Stimulated activated CD4-positive, alpha-beta T cell treated with anti-CD3 and anti-CD28 coated beads, TNF-alpha, amount 100 ng/mL, for 1 hour (primary cell): ENCODE measurements around the gene MED26.

Experiments used
- DNase-seq, 3 donors: peaks; one replicate each; pipeline ENCODE4 v3.0.0-alpha.2; 2020; ENCODE audit warnings: low read depth in 3 of 3, low spot score in 1 of 3

MED26 gene

GRCh38 chr19:16542045-16542909 is 85.7 kb downstream of the MED26 start, which contains the start of gene CHERP:
CHERP (minus strand) TSS chr19:16542437; CDS start chr19:16542378, 59 bp downstream.
- DNase-seq: peak; percentile 84 to 89 (median 86)

- DNase-seq: no peak
These were observed 86.4 kb downstream of the MED26 start for GRCh38 chr19:16541526-16542044.

GRCh38 chr19:16540948-16541347 is 87.1 kb downstream of the MED26 start:
- DNase-seq: no peak

DNA sequence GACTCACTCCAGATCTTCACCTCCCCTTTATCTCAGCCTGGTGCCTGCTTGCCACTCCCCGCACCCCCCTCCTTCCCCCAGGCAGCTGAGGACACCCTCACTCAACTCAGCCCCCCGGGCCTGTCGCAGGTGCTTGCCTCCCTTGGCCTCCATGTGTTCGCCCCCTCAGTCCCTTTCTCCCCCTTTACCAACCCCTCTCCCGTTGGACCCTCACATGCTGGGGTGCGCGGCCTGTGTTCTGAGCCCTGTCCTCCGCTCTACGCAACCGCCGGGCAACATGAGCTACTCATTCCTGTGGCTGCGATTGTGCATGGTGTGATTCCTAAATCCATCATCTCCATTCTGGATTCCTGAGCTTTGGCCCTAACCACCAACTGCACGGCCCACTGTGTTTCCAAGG is 90.9 kb downstream of the MED26 start:
- no peak for DNase-seq

- DNase-seq: no peak
These were observed 91.9 kb downstream of the MED26 start for GRCh38 chr19:16536130-16536529.

DNA sequence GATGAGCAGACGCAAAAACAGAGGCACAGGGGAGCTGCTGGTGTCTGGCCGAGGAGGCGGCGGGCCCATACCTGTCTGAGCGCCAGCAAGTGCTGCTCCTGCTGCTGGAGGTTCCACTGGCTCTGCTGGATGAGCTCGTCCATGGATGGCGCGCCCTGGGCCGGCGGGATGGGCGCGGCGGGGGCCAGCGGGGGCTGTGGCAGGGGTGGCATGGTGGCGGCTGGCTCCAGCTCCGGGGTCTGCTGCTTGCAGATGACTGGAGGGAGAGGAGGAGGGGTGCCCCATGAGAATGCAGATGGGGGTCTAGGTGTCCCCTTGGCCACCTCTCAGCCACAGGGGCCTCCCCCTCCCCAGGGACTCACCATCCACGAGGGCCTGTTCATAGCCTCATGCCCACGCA is 92.6 kb downstream of the MED26 start:
- DNase-seq: no peak

DNA sequence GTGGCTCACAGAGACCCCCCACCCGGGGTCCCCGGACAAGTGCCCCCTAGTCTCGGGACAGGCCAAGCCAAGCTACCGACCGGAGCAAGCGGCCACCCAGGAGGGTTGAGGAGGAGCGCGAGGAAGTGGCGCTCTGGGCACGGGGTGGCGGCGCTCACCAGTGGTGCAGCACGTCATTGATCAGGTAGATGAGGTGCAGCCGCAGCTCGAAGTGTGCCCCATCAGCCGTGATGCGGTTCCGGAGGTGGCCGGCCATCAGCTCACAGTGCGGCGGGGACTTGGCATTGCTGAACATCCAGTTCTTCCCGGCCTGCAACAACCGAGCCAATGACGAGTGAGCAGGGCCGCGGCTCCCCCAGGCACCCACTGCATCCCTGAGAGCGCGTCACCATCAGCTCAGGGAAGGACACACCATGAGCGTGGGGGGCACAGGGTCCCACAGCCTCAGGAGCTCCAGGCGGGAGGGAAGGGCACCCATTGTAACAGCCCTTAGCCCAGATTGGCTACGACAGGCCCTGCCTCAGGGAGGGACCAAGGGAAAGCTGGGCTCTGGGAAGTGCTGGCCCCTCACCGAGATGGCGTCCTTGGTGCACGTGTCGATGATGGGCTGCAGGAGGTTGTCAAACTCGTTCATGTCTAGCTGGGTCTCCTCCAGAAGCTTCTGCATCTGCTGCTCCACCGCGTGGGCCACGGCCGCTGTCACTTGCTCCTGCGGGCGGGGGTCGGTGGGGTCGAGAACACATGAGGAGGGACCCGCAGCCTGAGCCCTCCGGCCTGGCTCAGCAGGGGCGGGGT is 95.4 kb downstream of the MED26 start:
- DNase-seq: no peak

DNA sequence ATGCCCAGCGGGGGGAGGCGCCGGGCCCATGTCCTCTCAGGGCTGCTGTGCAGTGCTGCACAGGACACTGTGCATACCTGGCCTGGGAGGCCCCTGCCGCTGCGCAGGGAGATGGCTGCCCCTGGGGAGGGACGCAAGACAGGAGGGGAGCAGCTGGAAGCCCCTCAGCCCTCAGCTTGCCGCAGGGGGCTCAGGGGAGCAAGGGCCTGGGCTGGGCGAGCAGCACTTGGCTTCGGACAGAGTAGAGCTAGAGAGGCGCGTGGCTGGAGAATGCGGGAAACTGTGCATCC is 96.7 kb downstream of the MED26 start:
- DNase-seq: no peak

DNA sequence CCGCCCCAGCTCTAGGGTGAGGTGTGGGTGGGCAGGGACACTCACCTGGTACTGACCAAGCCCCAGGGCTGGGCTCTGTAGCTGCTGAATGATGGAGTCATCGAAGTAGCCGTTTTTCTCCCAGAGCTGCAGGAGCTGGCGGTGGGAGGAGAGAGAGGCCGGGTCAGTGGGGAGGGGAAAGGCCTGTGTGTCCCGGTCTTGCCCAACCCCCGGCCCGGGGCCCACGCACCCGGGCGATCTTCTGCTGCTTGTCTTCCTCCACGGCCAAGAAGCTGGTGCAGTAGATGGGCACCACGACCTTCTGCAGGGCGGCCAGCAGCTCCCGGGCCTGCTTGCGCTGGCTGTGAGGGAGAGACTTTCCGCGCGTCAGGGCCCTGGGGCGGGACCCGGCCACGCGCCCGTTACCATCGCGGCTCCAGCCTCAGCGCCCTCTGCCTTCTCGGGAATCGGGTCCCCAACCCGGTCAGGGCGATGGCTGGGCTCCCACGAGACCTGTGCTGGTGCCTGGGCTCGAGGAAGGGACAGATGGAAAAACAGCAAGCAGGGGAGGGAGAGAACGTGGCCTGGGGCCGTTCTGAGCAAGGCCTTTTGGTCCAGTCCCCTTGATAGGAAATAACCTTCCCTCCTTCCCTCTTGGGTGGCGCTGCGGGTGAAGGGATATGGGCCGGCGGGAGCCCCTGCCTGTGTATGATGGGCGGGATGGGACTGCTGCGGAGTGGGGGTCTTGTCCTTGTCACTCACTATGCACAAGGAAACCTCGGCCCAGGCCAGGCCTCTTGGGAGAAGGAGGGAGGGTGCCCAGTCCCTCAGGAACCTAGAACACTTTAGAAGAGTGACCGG is 97.2 kb downstream of the MED26 start:
- DNase-seq: no peak

DNA sequence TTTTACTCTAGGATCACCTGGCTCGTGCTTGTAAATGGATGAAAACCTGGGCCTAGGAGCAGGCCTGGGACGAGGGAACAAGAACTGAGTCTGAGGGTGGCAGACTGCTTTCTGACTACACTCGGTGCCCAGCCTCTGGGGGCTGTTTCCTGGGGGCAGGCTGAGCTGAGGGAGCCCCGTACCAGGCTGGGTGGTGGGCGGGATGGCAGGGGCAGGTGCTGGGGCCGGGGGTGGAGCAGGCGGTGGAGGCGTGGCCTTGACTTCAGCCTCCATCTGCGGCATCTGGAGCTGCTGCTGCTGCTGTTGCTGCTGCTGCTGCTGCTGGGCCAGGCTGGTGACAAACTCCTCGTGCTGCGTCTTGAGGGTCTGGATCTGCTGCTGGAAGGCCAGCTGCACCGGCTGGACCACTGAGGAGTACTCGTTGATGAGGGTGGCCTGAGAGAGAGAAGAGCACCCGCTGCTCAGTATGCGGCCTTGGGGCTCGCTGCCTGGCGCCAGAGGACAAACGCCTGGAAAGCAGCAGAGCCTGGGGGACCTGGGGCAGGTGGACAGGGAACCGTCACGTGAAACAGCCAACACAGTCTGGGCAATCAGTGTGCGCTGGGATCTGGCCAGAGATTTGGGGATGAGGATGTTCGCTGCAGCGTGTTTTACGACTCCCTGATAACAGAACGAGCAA is 98.4 kb downstream of the MED26 start:
- DNase-seq: no peak

GRCh38 chr19:16527971-16528521 is 100.0 kb downstream of the MED26 start:
- DNase-seq: peak in 1 of 3 donors; percentile 24

- no peak for DNase-seq
These were observed 100.6 kb downstream of the MED26 start for GRCh38 chr19:16527334-16527935.

DNA sequence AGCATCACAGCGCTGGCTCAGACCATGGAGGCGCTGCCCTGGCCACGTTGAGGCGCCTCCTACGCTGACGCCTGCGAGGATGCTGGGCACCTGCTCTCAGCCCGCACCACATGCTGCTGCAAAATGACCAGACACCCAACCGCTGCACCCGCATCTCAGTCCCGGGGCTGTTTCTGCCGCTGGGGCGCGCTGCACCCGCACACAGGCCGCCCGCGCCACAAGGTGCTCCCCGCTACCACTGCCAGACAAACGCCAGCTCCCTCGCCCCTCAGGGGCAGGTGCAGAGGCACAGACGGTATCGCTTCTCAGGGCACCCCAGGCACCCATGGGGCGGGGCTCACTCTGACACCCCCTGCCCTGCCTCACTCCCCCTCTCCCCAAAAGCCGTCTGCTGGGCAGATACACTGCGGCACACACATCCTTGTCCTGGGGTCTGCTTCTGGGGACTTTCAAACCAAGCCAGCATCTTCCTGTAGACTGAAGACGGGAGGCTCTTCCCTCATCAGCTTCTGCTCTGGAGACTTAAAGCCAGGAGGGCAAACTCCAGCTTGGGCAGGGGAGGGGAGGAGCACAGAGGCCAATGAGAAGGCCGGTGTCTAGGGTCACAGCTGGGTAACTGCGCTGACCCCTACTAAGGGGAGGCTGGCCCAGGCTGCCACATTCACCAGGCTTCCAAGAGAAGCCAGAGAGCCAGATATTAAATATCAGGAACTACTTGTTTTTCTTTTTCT is 102.1 kb downstream of the MED26 start:
- no peak for DNase-seq

DNA sequence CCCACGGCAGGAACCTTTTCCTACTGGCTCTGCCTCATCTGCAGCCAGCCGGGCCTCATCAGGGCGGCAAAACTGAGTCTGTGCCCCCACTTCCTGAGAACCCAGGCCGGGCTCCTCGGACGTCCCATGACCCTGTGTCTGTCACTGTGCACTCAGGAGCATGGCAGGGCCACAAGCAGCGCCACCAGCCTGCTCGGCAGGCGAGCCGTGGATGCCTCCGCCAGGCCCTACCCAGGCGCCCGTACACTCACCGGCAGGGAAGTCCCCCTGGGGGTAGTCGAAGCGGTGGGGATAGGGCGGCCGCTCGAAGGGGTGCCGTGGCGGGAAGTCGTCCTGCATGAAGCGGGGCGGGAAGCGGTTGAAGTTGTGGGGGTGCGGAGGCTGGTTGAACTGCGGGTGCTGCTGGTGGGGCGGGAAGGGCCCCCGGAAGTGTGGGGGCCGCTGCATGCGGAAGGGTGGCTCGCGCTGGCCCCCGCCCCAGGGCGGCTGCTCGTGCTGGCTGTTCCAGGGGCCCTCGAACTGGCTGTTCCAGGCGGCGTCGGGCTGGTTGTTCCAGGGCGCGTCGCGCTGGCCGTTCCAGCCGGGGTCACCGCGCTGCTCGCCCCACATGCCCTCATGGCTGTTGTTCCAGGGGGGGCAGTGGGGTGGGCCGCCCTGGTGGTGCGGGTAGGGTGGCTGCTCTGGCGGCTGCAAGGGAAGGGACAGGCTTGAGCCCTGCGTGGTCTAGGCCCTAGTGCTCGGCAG is 102.8 kb downstream of the MED26 start:
- no peak for DNase-seq
